WTC11 (cell line): ENCODE results near the gene DOP1A. TPM values are rescaled to one million over a fixed set of nuclear protein-coding genes. Genes with fewer than 3 reads are reported as not detected.

Experiments used
- ATAC-seq: fragments of 200-7000 bp; cut with Tn5 transposase; 2 replicates; pipeline ENCODE4 v1.10.0; 2021; ENCODE audit warnings: mild to moderate bottlenecking, moderate library complexity
- CTCF ChIA-PET: fragments of 300-600 bp; sonication (Branson Sonifier 250); formaldehyde crosslinking; loops from one replicate; lab custom pipeline; 2021; ENCODE audit warnings: antibody characterized with exemption; lab: Charles Lee
- POLR2A ChIA-PET: fragments of 350-600 bp; sonication (Branson Sonifier 250); formaldehyde crosslinking; loops from one replicate; lab custom pipeline; 2021; ENCODE audit warnings: antibody characterized with exemption; lab: Charles Lee
- DNase-seq: peaks from one replicate; pipeline ENCODE4 v3.0.0; 2021; ENCODE audit warnings: low spot score
- H3K27ac Mint-ChIP-seq: 2 replicates; pipeline ENCODE4 v1.8.0; 2021; ENCODE audit warnings: mixed read lengths
- H3K27me3 Mint-ChIP-seq: 2 replicates; pipeline ENCODE4 v1.8.0; 2021; ENCODE audit warnings: low read depth, mild to moderate bottlenecking, moderate library complexity, mixed read lengths
- H3K36me3 Mint-ChIP-seq: 2 replicates; pipeline ENCODE4 v1.8.0; 2021; ENCODE audit warnings: mixed read lengths
- H3K4me1 Mint-ChIP-seq: 2 replicates; pipeline ENCODE4 v1.8.0; 2022; ENCODE audit warnings: mixed read lengths
- H3K4me3 Mint-ChIP-seq: 2 replicates; pipeline ENCODE4 v1.8.0; 2021; ENCODE audit warnings: mild to moderate bottlenecking, moderate library complexity, mixed read lengths
- H3K9me3 Mint-ChIP-seq: 2 replicates; pipeline ENCODE4 v1.8.0; 2021; ENCODE audit warnings: mixed read lengths
- AFF4 ChIP-seq: sonication (generic); formaldehyde crosslinking; IDR thresholded peaks from 2 replicates; pipeline ENCODE4 v1.8.1; 2023; ENCODE audit warnings: mild to moderate bottlenecking, missing genetic modification reagents, borderline replicate concordance
- ATF1 ChIP-seq: sonication (generic); formaldehyde crosslinking; IDR thresholded peaks from 2 replicates; pipeline ENCODE4 v1.8.1; 2023; ENCODE audit warnings: mild to moderate bottlenecking, moderate library complexity, missing genetic modification reagents
- ATF6 ChIP-seq: sonication (generic); formaldehyde crosslinking; IDR thresholded peaks from 2 replicates; pipeline ENCODE4 v1.8.1; 2023; ENCODE audit warnings: mild to moderate bottlenecking, missing genetic modification reagents
- E2F1 ChIP-seq: sonication (generic); formaldehyde crosslinking; IDR thresholded peaks from 2 replicates; pipeline ENCODE4 v1.8.0; 2022; ENCODE audit warnings: mild to moderate bottlenecking, missing genetic modification reagents
- FOXJ3 ChIP-seq: sonication (generic); formaldehyde crosslinking; IDR thresholded peaks from 2 replicates; pipeline ENCODE4 v1.9.0; 2021; ENCODE audit warnings: missing genetic modification reagents, mild to moderate bottlenecking, borderline replicate concordance
- FOXP1 ChIP-seq: sonication (generic); formaldehyde crosslinking; IDR thresholded peaks from 2 replicates; pipeline ENCODE4 v1.8.0; 2022; ENCODE audit warnings: missing genetic modification reagents, mild to moderate bottlenecking, moderate library complexity, borderline replicate concordance
- HMGXB4 ChIP-seq: sonication (generic); formaldehyde crosslinking; IDR thresholded peaks from 2 replicates; pipeline ENCODE4 v1.8.1; 2023; ENCODE audit warnings: mild to moderate bottlenecking, moderate library complexity, missing genetic modification reagents
- PRDM15 ChIP-seq: sonication (generic); formaldehyde crosslinking; IDR thresholded peaks from 2 replicates; pipeline ENCODE4 v1.8.0; 2022; ENCODE audit warnings: missing genetic modification reagents
- RELA ChIP-seq: sonication (generic); formaldehyde crosslinking; IDR thresholded peaks from 2 replicates; pipeline ENCODE4 v1.8.1; 2022; ENCODE audit warnings: missing genetic modification reagents, mild to moderate bottlenecking, borderline replicate concordance
- ZNF121 ChIP-seq: sonication (generic); formaldehyde crosslinking; IDR thresholded peaks from 2 replicates; pipeline ENCODE4 v1.8.0; 2023; ENCODE audit warnings: missing genetic modification reagents
- ZNF138 ChIP-seq: sonication (generic); formaldehyde crosslinking; conservative IDR thresholded peaks from 2 replicates; pipeline ENCODE4 v1.8.1; 2022; ENCODE audit warnings: mild to moderate bottlenecking, moderate library complexity, missing genetic modification reagents
- ZNF281 ChIP-seq: sonication (generic); formaldehyde crosslinking; IDR thresholded peaks from 2 replicates; pipeline ENCODE4 v1.8.0; 2023; ENCODE audit warnings: mild to moderate bottlenecking, missing genetic modification reagents
- ZNF532 ChIP-seq: fragments of 250-450 bp; sonication (Bioruptor Pico); IDR thresholded peaks from 2 replicates; pipeline ENCODE4 v1.9.0; 2021; ENCODE audit warnings: mild to moderate bottlenecking, borderline replicate concordance
- total RNA-seq: library from RNA; stranded (reverse); gene quantifications from 3 replicates; pipeline ENCODE4 v1.2.3, GENCODE V29; 2021

The DOP1A gene
- total RNA-seq, 1 experiment from 2014 or later: 16.9 TPM

- TF ChIP-seq FOXP1 (no peak), RELA (CRISPR knock-in tag) (no peak), AFF4 (no peak), ATF1 (CRISPR knock-in tag) (no peak), ATF6 (CRISPR knock-in tag) (no peak), ZNF138 (no peak), ZNF281 (CRISPR knock-in tag) (no peak), FOXJ3 (CRISPR knock-in tag) (no peak)
These were observed 47.7 kb upstream of the DOP1A start (continued) for GRCh38 chr6:83019741-83020140.

GRCh38 chr6:83031689-83032088 is 35.8 kb upstream of the DOP1A start:
- TF ChIP-seq HMGXB4 (0 out of 2 replicates have a peak, but pooled peaks have one; percentile 23), E2F1 (no peak)
- POLR2A ChIA-PET: no interaction called here
- CTCF ChIA-PET: no interaction called here
- H3K4me3 Mint-ChIP-seq: no peak overlapping the region
- H3K36me3 Mint-ChIP-seq: peaks cover 63% of the 10 kb centered on the region
- peaks cover 52% of the 10 kb centered on the region for H3K9me3 Mint-ChIP-seq
- H3K27me3 Mint-ChIP-seq: no peaks in the 10 kb centered on the region
- ATAC-seq (no peak), DNase-seq (no peak)
- no peaks in the 10 kb centered on the region for H3K4me1 Mint-ChIP-seq
- H3K27ac Mint-ChIP-seq: no peak overlapping the region

- POLR2A ChIA-PET: no interaction called here
- ATAC-seq (no peak), DNase-seq (no peak)
- peaks cover 34% of the 10 kb centered on the region for H3K36me3 Mint-ChIP-seq
- no peak overlapping the region for H3K27ac Mint-ChIP-seq
- peaks cover 24% of the 10 kb centered on the region for H3K9me3 Mint-ChIP-seq
- CTCF ChIA-PET: no interaction called here
- H3K4me1 Mint-ChIP-seq: no peaks in the 10 kb centered on the region
- H3K4me3 Mint-ChIP-seq: no peak overlapping the region
- no peaks in the 10 kb centered on the region for H3K27me3 Mint-ChIP-seq
- TF ChIP-seq ZNF121 (CRISPR knock-in tag): no peak
- TF ChIP-seq ZNF532 (CRISPR knock-in tag): no peak
- TF ChIP-seq PRDM15 (CRISPR knock-in tag): no peak
These were observed 29.2 kb upstream of the DOP1A start for GRCh38 chr6:83038246-83038645.
